GM23338 (cell line): ENCODE measurements around the gene BTBD9.

Source experiments
- CTCF ChIP-seq, 2 experiments: fragments of 200-600 bp in 1 of 2; sonication (generic) in 1 of 2; conservative IDR thresholded peaks; 2 replicates each; pipeline versions ENCODE4 v1.5.1 to v1.6.1; 2016 to 2017; ENCODE audit warnings: antibody characterized with exemption in 2 of 2, low read depth in 2 of 2, mild to moderate bottlenecking in 2 of 2, moderate library complexity in 1 of 2
- EZH2 ChIP-seq: fragments of 200-600 bp; sonication (generic); IDR thresholded peaks from one replicate; pipeline ENCODE4 v1.8.0; 2017; ENCODE audit warnings: antibody characterized with exemption, mild to moderate bottlenecking, low read depth; ENCODE audit not compliant: unreplicated experiment
- POLR2AphosphoS5 ChIP-seq: IDR thresholded peaks from 2 replicates; pipeline ENCODE4 v1.6.1; 2016; ENCODE audit warnings: antibody characterized with exemption, low read depth
- TF ChIP-seq, protein P1 (sequence below): IDR thresholded peaks from one replicate; pipeline ENCODE4 v1.6.1; 2018; ENCODE audit warnings: antibody characterized with exemption; ENCODE audit not compliant: unreplicated experiment

GRCh38 chr6:38555606-38556005 is 84.1 kb downstream of the BTBD9 start:
- no peak for TF ChIP-seq CTCF (conservative IDR thresholded peaks at IDR 0.05; ENCODE audit: low read depth in 2 of 2)
- no peak for TF ChIP-seq EZH2
- TF ChIP-seq POLR2AphosphoS5, result no peak
- TF ChIP-seq, protein P1, sequence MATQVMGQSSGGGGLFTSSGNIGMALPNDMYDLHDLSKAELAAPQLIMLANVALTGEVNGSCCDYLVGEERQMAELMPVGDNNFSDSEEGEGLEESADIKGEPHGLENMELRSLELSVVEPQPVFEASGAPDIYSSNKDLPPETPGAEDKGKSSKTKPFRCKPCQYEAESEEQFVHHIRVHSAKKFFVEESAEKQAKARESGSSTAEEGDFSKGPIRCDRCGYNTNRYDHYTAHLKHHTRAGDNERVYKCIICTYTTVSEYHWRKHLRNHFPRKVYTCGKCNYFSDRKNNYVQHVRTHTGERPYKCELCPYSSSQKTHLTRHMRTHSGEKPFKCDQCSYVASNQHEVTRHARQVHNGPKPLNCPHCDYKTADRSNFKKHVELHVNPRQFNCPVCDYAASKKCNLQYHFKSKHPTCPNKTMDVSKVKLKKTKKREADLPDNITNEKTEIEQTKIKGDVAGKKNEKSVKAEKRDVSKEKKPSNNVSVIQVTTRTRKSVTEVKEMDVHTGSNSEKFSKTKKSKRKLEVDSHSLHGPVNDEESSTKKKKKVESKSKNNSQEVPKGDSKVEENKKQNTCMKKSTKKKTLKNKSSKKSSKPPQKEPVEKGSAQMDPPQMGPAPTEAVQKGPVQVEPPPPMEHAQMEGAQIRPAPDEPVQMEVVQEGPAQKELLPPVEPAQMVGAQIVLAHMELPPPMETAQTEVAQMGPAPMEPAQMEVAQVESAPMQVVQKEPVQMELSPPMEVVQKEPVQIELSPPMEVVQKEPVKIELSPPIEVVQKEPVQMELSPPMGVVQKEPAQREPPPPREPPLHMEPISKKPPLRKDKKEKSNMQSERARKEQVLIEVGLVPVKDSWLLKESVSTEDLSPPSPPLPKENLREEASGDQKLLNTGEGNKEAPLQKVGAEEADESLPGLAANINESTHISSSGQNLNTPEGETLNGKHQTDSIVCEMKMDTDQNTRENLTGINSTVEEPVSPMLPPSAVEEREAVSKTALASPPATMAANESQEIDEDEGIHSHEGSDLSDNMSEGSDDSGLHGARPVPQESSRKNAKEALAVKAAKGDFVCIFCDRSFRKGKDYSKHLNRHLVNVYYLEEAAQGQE, result no peak
